IMR-90 (cell line): ENCODE measurements around the gene KAZN. TPM values are rescaled to one million over a fixed set of nuclear protein-coding genes. Genes with fewer than 3 reads are reported as not detected.

ENCODE experiments used
- ATAC-seq: fragments of 200-7000 bp; cut with Tn5 transposase; 2 replicates; pipeline ENCODE4 v1.9.1; 2020; ENCODE audit warnings: low read depth, mild to moderate bottlenecking, moderate library complexity
- BruUV-seq: library from RNA; stranded (reverse); fragments of 400-500 nt; replicated peaks from 2 replicates; lab custom pipeline; 2021; lab: Mats Ljungman, UMichigan
- CTCF ChIA-PET: fragments of 300-600 bp; formaldehyde crosslinking; extraction: SDS; loops from one replicate; lab custom pipeline; 2021; ENCODE audit warnings: antibody characterized with exemption; lab: Yijun Ruan, JAX
- POLR2A ChIA-PET: fragments of 300-600 bp; sonication (Branson Sonifier 250); formaldehyde crosslinking; loops from one replicate; lab custom pipeline; 2022; ENCODE audit warnings: antibody characterized with exemption; ENCODE audit not compliant: unreplicated experiment; lab: Charles Lee
- DNase-seq: peaks from one replicate; pipeline ENCODE4 v3.0.0; 2013
- H2AFZ ChIP-seq: replicated peaks from 2 replicates; pipeline ENCODE3; 2013; ENCODE audit warnings: low read length, mild to moderate bottlenecking; ENCODE audit not compliant: poor library complexity
- H2AK5ac ChIP-seq: 2 replicates; pipeline ENCODE4 v1.6.1; 2013; ENCODE audit warnings: low read depth, low read length, inconsistent platforms
- H2AK9ac ChIP-seq: replicated peaks from 2 replicates; pipeline ENCODE3; 2013; ENCODE audit warnings: mild to moderate bottlenecking, low read depth, low read length, moderate library complexity; ENCODE audit not compliant: poor library complexity
- H2BK120ac ChIP-seq: 2 replicates; pipeline ENCODE4 v1.6.1; 2013; ENCODE audit warnings: low read depth, low read length, inconsistent platforms
- H2BK15ac ChIP-seq: 3 replicates; pipeline ENCODE4 v1.6.1; 2013; ENCODE audit warnings: low read depth, low read length, inconsistent platforms
- H2BK20ac ChIP-seq: 2 replicates; pipeline ENCODE4 v1.6.1; 2013; ENCODE audit warnings: low read depth, mild to moderate bottlenecking, inconsistent platforms, low read length, moderate library complexity
- H2BK5ac ChIP-seq: 2 replicates; pipeline ENCODE4 v1.6.1; 2013; ENCODE audit warnings: mild to moderate bottlenecking, low read depth, low read length, inconsistent platforms; ENCODE audit not compliant: poor library complexity, severe bottlenecking
- H3K14ac ChIP-seq: replicated peaks from 2 replicates; pipeline ENCODE4 v1.6.1; 2013; ENCODE audit warnings: low read depth, low read length, inconsistent platforms
- H3K18ac ChIP-seq: 2 replicates; pipeline ENCODE4 v1.6.1; 2013; ENCODE audit warnings: low read depth, low read length, control low read depth
- H3K23ac ChIP-seq: 2 replicates; pipeline ENCODE4 v1.6.1; 2013; ENCODE audit warnings: low read depth, low read length, inconsistent platforms
- H3K27ac ChIP-seq: 2 replicates; pipeline ENCODE4 v1.5.1; 2013; ENCODE audit warnings: mild to moderate bottlenecking, control low read depth, low read length; ENCODE audit not compliant: insufficient read depth
- H3K27me3 ChIP-seq: 2 replicates; pipeline ENCODE4 v1.6.1; 2013; ENCODE audit warnings: low read length; ENCODE audit not compliant: control insufficient read depth, insufficient read depth
- H3K36me3 ChIP-seq: 2 replicates; pipeline ENCODE4 v1.6.1; 2013; ENCODE audit warnings: low read length, mixed read lengths; ENCODE audit not compliant: control insufficient read depth, insufficient read depth
- H3K4ac ChIP-seq: 2 replicates; pipeline ENCODE4 v1.6.1; 2013; ENCODE audit warnings: low read depth, low read length, inconsistent platforms
- H3K4me1 ChIP-seq: 2 replicates; pipeline ENCODE4 v1.6.1; 2013; ENCODE audit warnings: low read length, mixed read lengths; ENCODE audit not compliant: control insufficient read depth, insufficient read depth
- H3K4me2 ChIP-seq: 2 replicates; pipeline ENCODE4 v1.6.1; 2013; ENCODE audit warnings: low read depth, mild to moderate bottlenecking, control low read depth, low read length, moderate library complexity
- H3K4me3 ChIP-seq: 2 replicates; pipeline ENCODE4 v1.5.1; 2013; ENCODE audit warnings: low read depth, mild to moderate bottlenecking, control low read depth, low read length, moderate library complexity; ENCODE audit not compliant: insufficient read depth
- H3K56ac ChIP-seq: 2 replicates; pipeline ENCODE4 v1.6.1; 2013; ENCODE audit warnings: low read length, inconsistent platforms; ENCODE audit not compliant: insufficient read depth; ENCODE audit errors: extremely low read depth
- H3K79me1 ChIP-seq, 2 experiments: 2 replicates each; pipeline ENCODE4 v1.6.1; 2013; ENCODE audit warnings: low read length in 2 of 2, inconsistent platforms in 1 of 2, low read depth in 1 of 2
- H3K9ac ChIP-seq: 2 replicates; pipeline ENCODE4 v1.6.1; 2013; ENCODE audit warnings: low read depth, low read length, control low read depth
- H3K9me1 ChIP-seq: 2 replicates; pipeline ENCODE4 v1.6.1; 2013; ENCODE audit warnings: low read length, inconsistent platforms; ENCODE audit not compliant: insufficient read depth
- H3K9me3 ChIP-seq: 2 replicates; pipeline ENCODE4 v1.6.1; 2013; ENCODE audit warnings: low read length; ENCODE audit not compliant: control insufficient read depth, insufficient read depth
- H4K20me1 ChIP-seq: 2 replicates; pipeline ENCODE4 v1.6.1; 2013; ENCODE audit warnings: low read length, inconsistent platforms; ENCODE audit not compliant: insufficient read depth
- H4K5ac ChIP-seq: 2 replicates; pipeline ENCODE4 v1.6.1; 2013; ENCODE audit warnings: mild to moderate bottlenecking, low read depth, low read length, control low read depth
- H4K8ac ChIP-seq, 2 experiments: 2 replicates each; pipeline ENCODE4 v1.6.1; 2013; ENCODE audit warnings: low read depth in 2 of 2, low read length in 2 of 2, control low read depth in 1 of 2, inconsistent platforms in 1 of 2
- H4K91ac ChIP-seq: 2 replicates; pipeline ENCODE4 v1.6.1; 2013; ENCODE audit warnings: low read depth, low read length, inconsistent platforms; ENCODE audit not compliant: insufficient read depth
- MAZ ChIP-seq: IDR thresholded peaks from 2 replicates; pipeline ENCODE4 v1.6.1; 2012; ENCODE audit warnings: low read depth, mild to moderate bottlenecking, low read length, improper control_type of control experiment, moderate library complexity, borderline replicate concordance
- POLR2A ChIP-seq: IDR thresholded peaks from 2 replicates; pipeline ENCODE4 v1.6.1; 2012; ENCODE audit warnings: mild to moderate bottlenecking, low read depth, low read length
- WGBS, 2 experiments: methylation state at CpG; one replicate each; pipeline versions ENCODE4 v1.1.5 to v1.1.7; 2013; ENCODE audit warnings: missing lambda C conversion rate in 2 of 2; ENCODE audit not compliant: insufficient read length in 1 of 2; ENCODE audit errors: extremely low coverage in 2 of 2; 5-methylcytosine and 5-hydroxymethylcytosine counted together
- dilution Hi-C: fragments of 300-500 bp; cut with HindIII; formaldehyde crosslinking; loops from one replicate; pipeline ENCODE4 v1.14.3; 2018; ENCODE audit warnings: low sequenced_read_pairs; ENCODE audit not compliant: unreplicated experiment
- in situ Hi-C: fragments of 300-500 bp; cut with MboI; formaldehyde crosslinking; loops from 3 replicates; pipeline ENCODE4 v1.14.3; 2019; ENCODE audit warnings: low sequenced_read_pairs, inconsistent platforms, mixed read lengths
- intact Hi-C: fragments of 100-400 bp; cut with micrococcal nuclease; formaldehyde crosslinking; loops from 2 replicates; pipeline ENCODE4 v1.10.0; 2022
- polyA plus RNA-seq, 3 experiments: library from polyadenylated mRNA; depleted of rRNA; stranded (reverse); fragments of >200 nt; gene quantifications; 2 replicates each; pipeline ENCODE4 v1.2.3, GENCODE V29; 2012; ENCODE audit warnings: low replicate concordance in 1 of 3
- total RNA-seq: library from RNA; depleted of rRNA; stranded (reverse); fragments of >200 nt; gene quantifications from 2 replicates; pipeline ENCODE4 v1.2.3, GENCODE V29; 2012

KAZN gene
- total and polyA plus RNA-seq, 2 of the 4 experiments (the other 2 are of a cell fraction): 5.2 to 10.5 TPM

DNA sequence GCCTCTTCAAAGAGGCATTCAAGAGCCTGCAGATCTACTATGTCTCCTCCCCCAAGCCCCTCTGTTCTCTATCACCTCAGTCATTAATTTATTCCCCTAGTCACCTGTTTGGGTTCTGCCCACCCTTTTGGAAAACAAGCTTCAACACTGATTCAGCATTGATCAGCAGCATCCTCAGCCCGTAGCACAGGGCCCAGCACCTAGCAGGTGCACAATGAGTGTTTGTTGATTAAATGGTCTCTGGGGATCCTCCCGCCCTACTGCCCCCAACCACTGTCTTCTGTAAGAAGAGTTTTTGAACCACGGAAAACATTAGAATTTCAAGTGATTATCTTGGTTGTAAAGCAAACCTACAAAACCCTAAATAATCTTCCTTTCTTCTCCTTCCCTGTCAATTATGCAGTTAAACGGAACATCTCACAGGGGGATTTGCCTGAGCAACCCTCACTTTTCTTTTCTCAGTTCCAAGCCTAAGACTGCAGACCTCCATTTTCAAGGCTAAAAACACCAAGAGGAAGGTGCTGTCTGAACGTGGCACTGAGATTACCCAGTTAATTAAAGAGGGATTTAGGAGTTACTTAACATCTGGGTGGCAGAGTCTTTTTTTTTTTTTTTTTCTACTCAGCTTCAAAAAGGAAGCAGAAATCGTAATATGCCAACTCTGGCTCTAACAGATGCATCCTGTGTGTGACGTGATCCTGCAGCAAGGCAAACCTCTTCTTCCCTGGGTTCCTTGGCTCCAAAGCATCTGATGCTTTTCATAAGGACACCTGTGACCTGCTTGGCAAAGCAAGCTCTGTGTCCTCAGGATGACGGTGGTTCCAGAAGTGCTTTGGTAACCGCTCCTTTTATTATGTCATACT is 163.0 kb downstream of the KAZN start:
- H2BK120ac ChIP-seq: no peak overlapping the region
- H4K5ac ChIP-seq: no peak overlapping the region
- H3K14ac ChIP-seq: no peak overlapping the region
- H2BK15ac ChIP-seq: no peak overlapping the region
- no peaks in the 10 kb centered on the region for H4K20me1 ChIP-seq
- H3K36me3 ChIP-seq: no peaks in the 10 kb centered on the region
- dilution Hi-C loops: no loop called here
- no peak overlapping the region for H2AK9ac ChIP-seq
- no TSS peak for BruUV-seq
- 83% methylated on average over 1 of the region's 9 CpGs; no CpG with 5 or more reads in 1 of the 2 experiments for WGBS, 2 experiments
- peaks cover 9% of the 10 kb centered on the region for H3K27me3 ChIP-seq
- no peak overlapping the region for H3K27ac ChIP-seq
- H3K4me2 ChIP-seq: no peak overlapping the region
- H4K8ac ChIP-seq: no peak overlapping the region
- no peak overlapping the region for H2BK20ac ChIP-seq
- H3K9ac ChIP-seq: no peak overlapping the region
- in situ Hi-C loops: no loop called here
- no peak overlapping the region for H2AK5ac ChIP-seq
- H3K79me1 ChIP-seq: no peaks in the 10 kb centered on the region
- H3K56ac ChIP-seq: no peak overlapping the region
- no peaks in the 10 kb centered on the region for H3K9me1 ChIP-seq
- H3K9me3 ChIP-seq: no peaks in the 10 kb centered on the region
- no peak overlapping the region for H4K91ac ChIP-seq
- CTCF ChIA-PET: no interaction called here
- TF ChIP-seq MAZ (no peak), POLR2A (no peak)
- peaks cover 2% of the 10 kb centered on the region; the same call in 1 of the 2 replicates for H3K4me1 ChIP-seq
- H3K4me3 ChIP-seq: no peak overlapping the region
- no peak overlapping the region for H3K4ac ChIP-seq
- no peak for DNase-seq
- no peak overlapping the region for H3K18ac ChIP-seq
- no peak for ATAC-seq
- H3K23ac ChIP-seq: no peak overlapping the region
- H2BK5ac ChIP-seq: no peak overlapping the region
- POLR2A ChIA-PET: no interaction called here
- intact Hi-C loops: no loop called here
- H2AFZ ChIP-seq: no peak overlapping the region
